GM12878 (cell line): Measurements from ENCODE around the gene DHX40. TPM values are rescaled to one million over a fixed set of nuclear protein-coding genes. Genes with fewer than 3 reads are reported as not detected.

Experiments
- ATAC-seq: fragments of 200-7000 bp; cut with Tn5 transposase; 3 replicates; pipeline ENCODE4 v1.9.1; 2020; ENCODE audit warnings: mild to moderate bottlenecking, moderate library complexity
- BruUV-seq: library from RNA; stranded (reverse); fragments of 400-500 nt; replicated peaks from 2 replicates; lab custom pipeline; 2021; lab: Mats Ljungman, UMichigan
- CTCF ChIA-PET: fragments of 300-600 bp; sonication (Branson Sonifier 250); formaldehyde crosslinking; extraction: SDS; loops from one replicate; lab custom pipeline; 2021; ENCODE audit warnings: inconsistent platforms; lab: Yijun Ruan, JAX
- POLR2A ChIA-PET: fragments of 350-600 bp; formaldehyde crosslinking; extraction: SDS; loops from one replicate; lab custom pipeline; 2021; ENCODE audit warnings: inconsistent platforms; lab: Charles Lee
- RAD21 ChIA-PET: fragments of 300-600 bp; sonication (Branson Sonifier 250); formaldehyde crosslinking; loops from one replicate; lab custom pipeline; 2023; ENCODE audit warnings: antibody characterized with exemption; ENCODE audit not compliant: unreplicated experiment; lab: Charles Lee
- SMC1A ChIA-PET: fragments of 300-600 bp; sonication (Branson Sonifier 250); formaldehyde crosslinking; loops from one replicate; lab custom pipeline; 2023; ENCODE audit not compliant: unreplicated experiment, uncharacterized antibody; lab: Charles Lee
- DNase-seq: peaks from one replicate; pipeline ENCODE4 v3.0.0-alpha.2; 2011; ENCODE audit warnings: low read depth, low spot score
- FAIRE-seq: peaks from 3 replicates; lab custom pipeline; 2011; peaks lifted over from hg19 to GRCh38; lab: Jason Lieb, UNC
- H2AFZ ChIP-seq: 2 replicates; pipeline ENCODE4 v1.6.0; 2011; ENCODE audit warnings: low read depth, low read length, control low read depth; ENCODE audit not compliant: control insufficient read depth
- H3K27ac ChIP-seq: 2 replicates; pipeline ENCODE4 v1.5.1; 2011; ENCODE audit warnings: control low read depth; ENCODE audit not compliant: control insufficient read depth, insufficient read depth
- H3K27me3 ChIP-seq, 2 experiments: replicated peaks in 1 of 2; 2 replicates each; pipeline versions ENCODE4 v1.6.0 to v1.6.1; 2011; ENCODE audit warnings: low read length in 1 of 2; ENCODE audit not compliant: control insufficient read depth in 2 of 2, insufficient read depth in 2 of 2
- H3K36me3 ChIP-seq, 2 experiments: 2 replicates each; pipeline ENCODE4 v1.5.1; 2011; ENCODE audit warnings: low read length in 1 of 2; ENCODE audit not compliant: control insufficient read depth in 2 of 2, insufficient read depth in 2 of 2
- H3K4me1 ChIP-seq: 2 replicates; pipeline ENCODE4 v1.6.1; 2011; ENCODE audit warnings: mild to moderate bottlenecking, low read length, moderate library complexity, mixed read lengths; ENCODE audit not compliant: control insufficient read depth, insufficient read depth
- H3K4me2 ChIP-seq: 2 replicates; pipeline ENCODE4 v1.6.0; 2011; ENCODE audit warnings: control low read depth; ENCODE audit not compliant: control insufficient read depth, insufficient read depth
- H3K4me3 ChIP-seq: fragments of 200-600 bp; sonication (generic); 2 replicates; pipeline ENCODE4 v1.5.1; 2016
- H3K79me2 ChIP-seq: 2 replicates; pipeline ENCODE4 v1.6.0; 2011; ENCODE audit warnings: low read length; ENCODE audit not compliant: control insufficient read depth, insufficient read depth
- H3K9ac ChIP-seq: 2 replicates; pipeline ENCODE4 v1.8.0; 2011; ENCODE audit warnings: low read length, control low read depth, mixed read lengths; ENCODE audit not compliant: control insufficient read depth, insufficient read depth
- H3K9me3 ChIP-seq: replicated peaks from 3 replicates; pipeline ENCODE4 v1.5.1; 2011; ENCODE audit warnings: mild to moderate bottlenecking, low read length; ENCODE audit not compliant: control insufficient read depth, insufficient read depth
- H4K20me1 ChIP-seq: 2 replicates; pipeline ENCODE4 v1.6.0; 2011; ENCODE audit not compliant: control insufficient read depth, insufficient read depth
- BRCA1 ChIP-seq: IDR thresholded peaks from 2 replicates; pipeline ENCODE4 v1.6.1; 2011; ENCODE audit warnings: low read depth, low read length, improper control_type of control experiment
- EED ChIP-seq: sonication (generic); IDR thresholded peaks from 2 replicates; pipeline ENCODE4 v1.6.1; 2016; ENCODE audit warnings: antibody characterized with exemption, low read depth
- NR2C2 ChIP-seq: IDR thresholded peaks from 2 replicates; pipeline ENCODE4 v1.6.1; 2011; ENCODE audit warnings: borderline replicate concordance, low read depth; ENCODE audit not compliant: control insufficient read depth, insufficient read length
- RB1 ChIP-seq: fragments of 450-650 bp; formaldehyde crosslinking; IDR thresholded peaks from 2 replicates; pipeline ENCODE4 v1.6.1; 2017; ENCODE audit warnings: mild to moderate bottlenecking, borderline replicate concordance
- YBX1 ChIP-seq: fragments of 450-650 bp; IDR thresholded peaks from 2 replicates; pipeline ENCODE4 v1.6.1; 2016; ENCODE audit warnings: antibody characterized with exemption
- WGBS: methylation state at CpG from one replicate; pipeline ENCODE4 v1.1.6; 2016; ENCODE audit warnings: low lambda C conversion rate; ENCODE audit not compliant: insufficient replicate concordance, insufficient coverage; ENCODE audit errors: missing lambda C conversion rate; 5-methylcytosine and 5-hydroxymethylcytosine counted together
- in situ Hi-C: fragments of 300-500 bp; cut with MboI; formaldehyde crosslinking; loops from 9 replicates; pipeline ENCODE4 v1.14.3; 2018; ENCODE audit warnings: mixed read lengths
- intact Hi-C: fragments of 100-400 bp; cut with micrococcal nuclease; formaldehyde crosslinking; loops from one replicate; pipeline ENCODE4 v1.14.2; 2022; ENCODE audit not compliant: unreplicated experiment
- polyA plus RNA-seq, 11 experiments: library from polyadenylated mRNA; depleted of rRNA in 4 of 11; unstranded in 6 of 11; stranded (reverse) in 5 of 11; fragments of >200 nt; fragmentation: Nextera tagmentation in 4 of 11; fragmentation: Illumina TruSeq in 1 of 11; extraction: Ambion mirVana in 4 of 11; extraction: Trizol in 1 of 11; gene quantifications; 1 replicate in 1 of 11; 2 replicates in 10 of 11; pipeline versions ENCODE4 v1.2.1 to v1.2.3, GENCODE V29; 2011 to 2016; ENCODE audit warnings: inconsistent platforms in 2 of 11, missing spikeins in 2 of 11, low read depth in 1 of 11
- total RNA-seq, 4 experiments: library from RNA; depleted of rRNA in 3 of 4; stranded (reverse); fragments of >200 nt in 3 of 4; fragmentation: Illumina TruSeq in 1 of 4; extraction: Trizol in 1 of 4; gene quantifications; 2 replicates each; pipeline versions ENCODE4 v1.2.1 to v1.2.3, GENCODE V29; 2013 to 2021
- TF ChIP-seq, protein P1 (sequence below): fragments of 150-350 bp; IDR thresholded peaks from 2 replicates; pipeline ENCODE4 v1.6.1; 2014; ENCODE audit warnings: mild to moderate bottlenecking, low read depth, low read length
- TF ChIP-seq, protein P2 (sequence below): fragments of 450-650 bp; IDR thresholded peaks from 2 replicates; pipeline ENCODE4 v1.6.1; 2017; ENCODE audit warnings: mild to moderate bottlenecking

Gene DHX40
- total and polyA plus RNA-seq, 10 of the 15 experiments (the other 5 are each of a cell fraction or from before 2014, with no cell fraction given) = 4.8 to 29.2 (median 12.0) TPM

DNA sequence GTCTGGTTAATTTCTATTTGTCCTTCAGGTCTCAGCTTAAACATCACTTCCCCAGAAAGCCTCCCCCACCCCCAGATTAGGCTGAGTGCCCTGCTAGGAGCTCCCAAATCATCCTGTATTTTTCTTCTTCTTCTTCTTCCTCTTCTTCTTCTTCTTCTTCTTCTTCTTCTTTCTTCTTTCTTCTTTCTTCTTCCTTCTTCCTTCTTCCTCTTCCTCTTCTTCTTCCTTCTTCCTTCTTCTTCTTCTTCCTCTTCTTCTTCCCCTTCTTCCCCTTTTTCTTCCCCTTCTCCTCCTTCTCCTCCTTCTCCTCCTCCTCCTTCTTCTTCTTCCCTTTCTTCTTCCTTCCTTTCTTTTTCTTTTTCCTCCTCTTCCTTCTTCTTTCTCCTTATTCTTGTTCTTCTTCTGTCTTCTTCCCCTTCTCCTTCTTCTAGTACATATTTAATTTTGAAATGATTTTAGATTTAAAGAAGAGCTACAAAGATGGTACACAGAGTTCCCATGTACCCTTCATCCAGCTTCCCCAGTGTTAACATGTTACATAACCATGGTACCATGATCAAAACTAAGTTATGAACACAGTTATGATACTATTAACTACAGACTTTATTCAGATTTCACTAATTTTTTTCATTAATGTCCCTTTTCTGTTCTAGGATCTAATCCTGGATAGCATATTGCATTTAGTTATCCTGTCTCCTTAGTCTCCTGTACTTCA, 27.1 kb upstream of the DHX40 start:
- H3K4me3 ChIP-seq = no peak overlapping the region
- in situ Hi-C loops (no loop called here), intact Hi-C loops (no loop called here)
- no peaks in the 10 kb centered on the region for H3K9me3 ChIP-seq
- FAIRE-seq = no peak
- H3K79me2 ChIP-seq = no peaks in the 10 kb centered on the region
- no peak for DNase-seq
- SMC1A ChIA-PET = no interaction called here
- H3K36me3 ChIP-seq = no peaks in the 10 kb centered on the region
- ATAC-seq = no peak
- RAD21 ChIA-PET = no interaction called here
- no peaks in the 10 kb centered on the region for H4K20me1 ChIP-seq
- no peak overlapping the region for H3K9ac ChIP-seq
- no peaks in the 10 kb centered on the region for H3K27me3 ChIP-seq
- no peak overlapping the region for H3K27ac ChIP-seq
- no peaks in the 10 kb centered on the region for H3K4me1 ChIP-seq
- no peak for TF ChIP-seq YBX1
- CTCF ChIA-PET = no interaction called here
- H2AFZ ChIP-seq = no peak overlapping the region
- no peak overlapping the region for H3K4me2 ChIP-seq
- BruUV-seq = no TSS peak
- POLR2A ChIA-PET = no interaction called here

DNA sequence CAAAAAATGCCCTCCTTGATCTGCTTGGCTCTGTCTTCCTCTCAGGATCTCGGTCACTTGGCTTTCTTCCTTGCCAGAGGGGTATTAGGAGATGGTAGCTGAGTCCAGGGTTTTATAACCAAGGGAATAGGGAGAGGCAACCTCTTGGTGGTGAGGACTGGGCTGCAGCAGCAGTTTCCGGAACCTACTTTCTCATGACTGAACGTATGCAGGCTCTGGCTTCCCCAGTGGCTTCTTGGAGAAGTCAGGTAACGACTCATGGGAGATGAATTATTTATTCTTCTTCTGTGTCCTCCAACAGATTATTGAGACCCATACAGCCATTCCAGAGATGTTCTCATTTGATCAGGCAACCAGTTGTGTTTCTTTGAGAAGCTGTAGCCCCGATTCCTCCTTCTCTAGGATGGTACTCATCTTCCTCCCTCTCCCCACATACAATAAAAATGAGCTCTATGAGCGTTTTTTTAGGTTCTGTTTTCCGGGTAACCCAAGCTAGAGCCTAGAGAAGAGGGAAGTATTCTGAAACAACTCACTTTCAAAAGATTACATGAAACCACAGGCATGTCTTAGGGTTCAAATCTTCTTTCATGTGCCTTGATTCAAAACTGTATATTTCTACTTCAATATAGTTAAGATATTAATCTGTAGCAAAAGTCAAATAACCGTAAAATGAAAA, 22.3 kb upstream of the DHX40 start:
- H3K9me3 ChIP-seq = no peaks in the 10 kb centered on the region
- no peaks in the 10 kb centered on the region for H4K20me1 ChIP-seq
- RAD21 ChIA-PET = interaction anchor here (0.6 kb wide), 1 partner anchor 150 kb away, joined by 4 read pairs; no protein-coding TSS in a partner anchor
- H2AFZ ChIP-seq = no peak overlapping the region
- ATAC-seq (no peak), DNase-seq (no peak), FAIRE-seq (no peak)
- TF ChIP-seq RB1 (no peak), EED (no peak), BRCA1 (no peak), NR2C2 (no peak)
- TF ChIP-seq, protein P1, sequence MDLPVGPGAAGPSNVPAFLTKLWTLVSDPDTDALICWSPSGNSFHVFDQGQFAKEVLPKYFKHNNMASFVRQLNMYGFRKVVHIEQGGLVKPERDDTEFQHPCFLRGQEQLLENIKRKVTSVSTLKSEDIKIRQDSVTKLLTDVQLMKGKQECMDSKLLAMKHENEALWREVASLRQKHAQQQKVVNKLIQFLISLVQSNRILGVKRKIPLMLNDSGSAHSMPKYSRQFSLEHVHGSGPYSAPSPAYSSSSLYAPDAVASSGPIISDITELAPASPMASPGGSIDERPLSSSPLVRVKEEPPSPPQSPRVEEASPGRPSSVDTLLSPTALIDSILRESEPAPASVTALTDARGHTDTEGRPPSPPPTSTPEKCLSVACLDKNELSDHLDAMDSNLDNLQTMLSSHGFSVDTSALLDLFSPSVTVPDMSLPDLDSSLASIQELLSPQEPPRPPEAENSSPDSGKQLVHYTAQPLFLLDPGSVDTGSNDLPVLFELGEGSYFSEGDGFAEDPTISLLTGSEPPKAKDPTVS = no peak
- TF ChIP-seq, protein P2, sequence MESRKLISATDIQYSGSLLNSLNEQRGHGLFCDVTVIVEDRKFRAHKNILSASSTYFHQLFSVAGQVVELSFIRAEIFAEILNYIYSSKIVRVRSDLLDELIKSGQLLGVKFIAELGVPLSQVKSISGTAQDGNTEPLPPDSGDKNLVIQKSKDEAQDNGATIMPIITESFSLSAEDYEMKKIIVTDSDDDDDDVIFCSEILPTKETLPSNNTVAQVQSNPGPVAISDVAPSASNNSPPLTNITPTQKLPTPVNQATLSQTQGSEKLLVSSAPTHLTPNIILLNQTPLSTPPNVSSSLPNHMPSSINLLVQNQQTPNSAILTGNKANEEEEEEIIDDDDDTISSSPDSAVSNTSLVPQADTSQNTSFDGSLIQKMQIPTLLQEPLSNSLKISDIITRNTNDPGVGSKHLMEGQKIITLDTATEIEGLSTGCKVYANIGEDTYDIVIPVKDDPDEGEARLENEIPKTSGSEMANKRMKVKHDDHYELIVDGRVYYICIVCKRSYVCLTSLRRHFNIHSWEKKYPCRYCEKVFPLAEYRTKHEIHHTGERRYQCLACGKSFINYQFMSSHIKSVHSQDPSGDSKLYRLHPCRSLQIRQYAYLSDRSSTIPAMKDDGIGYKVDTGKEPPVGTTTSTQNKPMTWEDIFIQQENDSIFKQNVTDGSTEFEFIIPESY = no peak
- no peak overlapping the region for H3K9ac ChIP-seq
- H3K4me1 ChIP-seq = no peaks in the 10 kb centered on the region
- intact Hi-C loops = no loop called here
- WGBS = 32% methylated on average over 8 of the region's 8 CpGs
- POLR2A ChIA-PET = no interaction called here
- no peak overlapping the region for H3K4me3 ChIP-seq
- SMC1A ChIA-PET = interaction anchor here (1.5 kb wide), 1 partner anchor 126 kb away, joined by 4 read pairs; no protein-coding TSS in a partner anchor
- in situ Hi-C loops = no loop called here
- H3K4me2 ChIP-seq = no peak overlapping the region
- no peaks in the 10 kb centered on the region for H3K27me3 ChIP-seq
- H3K79me2 ChIP-seq = no peaks in the 10 kb centered on the region
- no peak overlapping the region for H3K27ac ChIP-seq
- CTCF ChIA-PET = interaction anchor here (0.7 to 1.5 kb wide), 2 partner anchors 20 to 26 kb away, joined by 3 to 4 read pairs; no protein-coding TSS in a partner anchor
- no TSS peak for BruUV-seq
- no peaks in the 10 kb centered on the region for H3K36me3 ChIP-seq
